Transverse colon (tissue), 4 donors: Measurements from ENCODE around the gene TBC1D2B. TPM values are rescaled to one million over a fixed set of nuclear protein-coding genes. Genes with fewer than 3 reads are reported as not detected.

ENCODE experiments used
- DNase-seq: peaks from one replicate; pipeline ENCODE4 v3.0.0-alpha.2; 2019
- H3K27ac ChIP-seq, 4 donors: fragments of 200-600 bp; sonication (generic); 2 replicates each; pipeline ENCODE4 v1.5.1; 2016 to 2018; ENCODE audit warnings: inconsistent platforms in 4 of 4
- H3K27me3 ChIP-seq: fragments of 200-600 bp; sonication (generic); 2 replicates; pipeline ENCODE4 v1.5.1; 2017; ENCODE audit warnings: inconsistent platforms
- H3K36me3 ChIP-seq, 4 donors: fragments of 200-600 bp; sonication (generic); 2 replicates each; pipeline ENCODE4 v1.5.1; 2017 to 2019; ENCODE audit warnings: inconsistent platforms in 4 of 4
- H3K4me1 ChIP-seq, 4 donors: fragments of 200-600 bp; sonication (generic); 2 replicates each; pipeline ENCODE4 v1.5.1; 2017 to 2020; ENCODE audit warnings: inconsistent platforms in 4 of 4
- H3K4me3 ChIP-seq, 4 donors: fragments of 200-600 bp; sonication (generic); 1 replicate in 1 of 4; 2 replicates in 3 of 4; pipeline versions ENCODE4 v1.5.1 to v1.6.1; 2017 to 2019; ENCODE audit warnings: inconsistent platforms in 4 of 4
- H3K9me3 ChIP-seq, 2 donors: fragments of 200-600 bp; sonication (generic); 2 replicates each; pipeline ENCODE4 v1.5.1; 2017 to 2019; ENCODE audit warnings: inconsistent platforms in 2 of 2
- CTCF ChIP-seq, 5 experiments: fragments of 200-600 bp in 3 of 5; fragments of 450-650 bp in 2 of 5; sonication (generic) in 3 of 5; IDR thresholded peaks; 1 replicate in 2 of 5; 2 replicates in 3 of 5; pipeline ENCODE4 v1.5.1; 2016 to 2017; ENCODE audit warnings: antibody characterized with exemption in 5 of 5, inconsistent platforms in 3 of 5, mild to moderate bottlenecking in 2 of 5, moderate library complexity in 1 of 5
- EP300 ChIP-seq: sonication (generic); formaldehyde crosslinking; IDR thresholded peaks from one replicate; pipeline ENCODE4 v1.6.1; 2017; ENCODE audit warnings: antibody characterized with exemption, low read depth
- POLR2A ChIP-seq: fragments of 450-650 bp; IDR thresholded peaks from one replicate; pipeline ENCODE4 v1.6.1; 2016; ENCODE audit warnings: antibody characterized with exemption, mild to moderate bottlenecking, moderate library complexity
- POLR2AphosphoS5 ChIP-seq, 3 donors: sonication (generic); formaldehyde crosslinking; IDR thresholded peaks; one replicate each; pipeline ENCODE4 v1.6.1; 2016; ENCODE audit warnings: antibody characterized with exemption in 3 of 3
- WGBS, 2 donors: methylation state at CpG; one replicate each; pipeline ENCODE4 v1.1.5; 2018; ENCODE audit warnings: low coverage in 1 of 2; 5-methylcytosine and 5-hydroxymethylcytosine counted together
- in situ Hi-C, 4 donors: fragments of 200-750 bp; cut with MboI; loops; one replicate each; pipeline versions ENCODE4 v1.15.0 to v1.15.1; 2017; ENCODE audit warnings: low sequenced_read_pairs in 3 of 4, low pct_ligation_motif_present in 1 of 4, low pct_unique_long_range_greater_than_20kb in 1 of 4
- intact Hi-C: fragments of 100-400 bp; cut with DNase I; formaldehyde crosslinking; loops from one replicate; pipeline ENCODE4 v1.15.1; 2023; ENCODE audit warnings: low total_unique reads
- total RNA-seq, 4 donors: library from RNA; depleted of rRNA; stranded (reverse); fragments of >200 nt; gene quantifications; one replicate each; pipeline ENCODE4 v1.1.0, GENCODE V29; 2016

TBC1D2B gene
- total RNA-seq, 4 donors from 2014 or later, result 40.4 to 62.6 (median 53.8) TPM

DNA sequence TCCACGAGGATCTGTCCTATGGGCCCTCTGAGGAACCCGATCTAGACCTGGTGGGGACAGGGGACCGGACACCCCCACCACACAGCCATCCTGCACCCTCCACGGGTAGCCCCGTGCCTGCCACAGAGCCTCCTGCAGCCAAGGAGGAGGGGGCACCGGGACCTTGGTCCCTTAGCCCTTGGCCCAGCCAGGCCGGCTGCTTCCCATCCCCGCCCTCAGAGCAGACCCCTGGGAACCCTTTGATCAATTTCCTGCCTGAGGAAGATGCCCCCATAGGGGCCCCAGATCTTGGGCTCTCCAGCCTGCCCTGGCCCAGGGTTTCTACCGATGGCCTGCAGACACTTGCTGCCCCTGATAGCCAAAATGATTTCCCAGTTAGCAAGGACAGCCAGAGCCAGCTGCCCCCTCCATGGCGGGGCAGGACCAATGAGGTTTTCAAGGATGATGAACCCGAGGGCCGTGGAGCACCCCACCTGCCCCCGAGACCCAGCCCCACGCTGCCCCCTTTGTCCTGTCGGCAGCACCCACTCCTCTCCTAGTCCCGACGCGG lies 91.5 kb downstream of the TBC1D2B start:
- Histone ChIP-seq H3K27ac (no peak overlapping the region), H3K9me3 (no peaks in the 10 kb centered on the region), H3K4me3 (no peak overlapping the region), H3K27me3 (no peaks in the 10 kb centered on the region), H3K36me3 (no peaks in the 10 kb centered on the region), H3K4me1 (peaks cover 8 to 23% (median 9%) of the 10 kb centered on the region in 4 donors)
- in situ Hi-C loops, result no loop called here
- TF ChIP-seq POLR2AphosphoS5 (IDR thresholded peaks at IDR 0.05) (no peak), CTCF (IDR thresholded peaks at IDR 0.05) (no peak), POLR2A (no peak), EP300 (no peak)
- DNase-seq, result no peak
- 71% methylated on average over 17 of the region's 18 CpGs; no CpG with 5 or more reads in 1 of the 2 donors for WGBS, 2 donors
- intact Hi-C loops, result no loop called here

GRCh38 chr15:77985031-77985930 lies 92.2 kb downstream of the TBC1D2B start:
- H3K9me3 ChIP-seq, result no peaks in the 10 kb centered on the region
- H3K27me3 ChIP-seq, result no peaks in the 10 kb centered on the region
- 90% methylated on average over 17 of the region's 23 CpGs; no CpG with 5 or more reads in 1 of the 2 donors for WGBS, 2 donors
- no peak overlapping the region for H3K4me3 ChIP-seq
- intact Hi-C loops (no loop called here), in situ Hi-C loops (no loop called here)
- H3K36me3 ChIP-seq, result no peaks in the 10 kb centered on the region
- H3K27ac ChIP-seq, result no peak overlapping the region
- no peak for DNase-seq
- H3K4me1 ChIP-seq, result peaks cover 2 to 15% (median 2%) of the 10 kb centered on the region in 4 donors
- TF ChIP-seq CTCF (IDR thresholded peaks at IDR 0.05), result no peak
- no peak for TF ChIP-seq POLR2AphosphoS5 (IDR thresholded peaks at IDR 0.05)
- no peak for TF ChIP-seq EP300
- TF ChIP-seq POLR2A, result no peak

- intact Hi-C loops, result no loop called here
- 64% methylated on average over 3 of the region's 7 CpGs; no CpG with 5 or more reads in 1 of the 2 donors for WGBS, 2 donors
- in situ Hi-C loops, result no loop called here
- Histone ChIP-seq H3K9me3 (no peaks in the 10 kb centered on the region), H3K27ac (no peak overlapping the region), H3K36me3 (no peaks in the 10 kb centered on the region), H3K4me3 (no peak overlapping the region), H3K27me3 (no peaks in the 10 kb centered on the region), H3K4me1 (peaks cover 0 to 10% (median 0%) of the 10 kb centered on the region in 4 donors)
- TF ChIP-seq POLR2A, result no peak
- no peak for DNase-seq
Observed at GRCh38 chr15:77984446-77984861, 93.1 kb downstream of the TBC1D2B start.

GRCh38 chr15:77983708-77984445 lies 93.6 kb downstream of the TBC1D2B start:
- in situ Hi-C loops (no loop called here), intact Hi-C loops (no loop called here)
- DNase-seq, result no peak
- H3K9me3 ChIP-seq, result no peaks in the 10 kb centered on the region
- peaks cover 0 to 10% (median 0%) of the 10 kb centered on the region in 4 donors for H3K4me1 ChIP-seq
- WGBS, 2 donors, result 31 to 67% methylated on average over 2 to 14 of the region's 15 CpGs
- no peak overlapping the region for H3K4me3 ChIP-seq
- H3K36me3 ChIP-seq, result no peaks in the 10 kb centered on the region
- TF ChIP-seq EP300 (no peak), CTCF (IDR thresholded peaks at IDR 0.05) (no peak), POLR2A (no peak), POLR2AphosphoS5 (IDR thresholded peaks at IDR 0.05) (no peak)
- H3K27ac ChIP-seq, result no peak overlapping the region
- no peaks in the 10 kb centered on the region for H3K27me3 ChIP-seq
